WTC11 (cell line): ENCODE results near the gene LTB. TPM values are rescaled to one million over a fixed set of nuclear protein-coding genes. Genes with fewer than 3 reads are reported as not detected.

ENCODE experiments used
- ATAC-seq: fragments of 200-7000 bp; cut with Tn5 transposase; 2 replicates; pipeline ENCODE4 v1.10.0; 2021; ENCODE audit warnings: mild to moderate bottlenecking, moderate library complexity
- CTCF ChIA-PET: fragments of 300-600 bp; sonication (Branson Sonifier 250); formaldehyde crosslinking; loops from one replicate; lab custom pipeline; 2021; ENCODE audit warnings: antibody characterized with exemption; lab: Charles Lee
- POLR2A ChIA-PET: fragments of 350-600 bp; sonication (Branson Sonifier 250); formaldehyde crosslinking; loops from one replicate; lab custom pipeline; 2021; ENCODE audit warnings: antibody characterized with exemption; lab: Charles Lee
- DNase-seq: peaks from one replicate; pipeline ENCODE4 v3.0.0; 2021; ENCODE audit warnings: low spot score
- H3K27ac Mint-ChIP-seq: 2 replicates; pipeline ENCODE4 v1.8.0; 2021; ENCODE audit warnings: mixed read lengths
- H3K27me3 Mint-ChIP-seq: 2 replicates; pipeline ENCODE4 v1.8.0; 2021; ENCODE audit warnings: low read depth, mild to moderate bottlenecking, moderate library complexity, mixed read lengths
- H3K36me3 Mint-ChIP-seq: 2 replicates; pipeline ENCODE4 v1.8.0; 2021; ENCODE audit warnings: mixed read lengths
- H3K4me1 Mint-ChIP-seq: 2 replicates; pipeline ENCODE4 v1.8.0; 2022; ENCODE audit warnings: mixed read lengths
- H3K4me3 Mint-ChIP-seq: 2 replicates; pipeline ENCODE4 v1.8.0; 2021; ENCODE audit warnings: mild to moderate bottlenecking, moderate library complexity, mixed read lengths
- H3K9me3 Mint-ChIP-seq: 2 replicates; pipeline ENCODE4 v1.8.0; 2021; ENCODE audit warnings: mixed read lengths
- ARID4B ChIP-seq: sonication (generic); formaldehyde crosslinking; IDR thresholded peaks from 2 replicates; pipeline ENCODE4 v1.8.0; 2023; ENCODE audit warnings: missing genetic modification reagents, mild to moderate bottlenecking, borderline replicate concordance
- EMX1 ChIP-seq: fragments of 250-450 bp; sonication (Bioruptor Pico); IDR thresholded peaks from 2 replicates; pipeline ENCODE4 v1.8.0; 2021; ENCODE audit warnings: mild to moderate bottlenecking
- ETV6 ChIP-seq: sonication (generic); formaldehyde crosslinking; IDR thresholded peaks from 2 replicates; pipeline ENCODE4 v1.8.1; 2022; ENCODE audit warnings: mild to moderate bottlenecking, missing genetic modification reagents
- FOXP1 ChIP-seq: sonication (generic); formaldehyde crosslinking; IDR thresholded peaks from 2 replicates; pipeline ENCODE4 v1.8.0; 2022; ENCODE audit warnings: missing genetic modification reagents, mild to moderate bottlenecking, moderate library complexity, borderline replicate concordance
- FOXP4 ChIP-seq: sonication (generic); formaldehyde crosslinking; IDR thresholded peaks from 2 replicates; pipeline ENCODE4 v1.8.0; 2022; ENCODE audit warnings: mild to moderate bottlenecking, missing genetic modification reagents
- NR1H2 ChIP-seq: sonication (generic); formaldehyde crosslinking; IDR thresholded peaks from 2 replicates; pipeline ENCODE4 v1.9.0; 2021; ENCODE audit warnings: mild to moderate bottlenecking, moderate library complexity, missing genetic modification reagents
- PRDM15 ChIP-seq: sonication (generic); formaldehyde crosslinking; IDR thresholded peaks from 2 replicates; pipeline ENCODE4 v1.8.0; 2022; ENCODE audit warnings: missing genetic modification reagents
- PRRX2 ChIP-seq: fragments of 250-450 bp; sonication (Bioruptor Pico); IDR thresholded peaks from 2 replicates; pipeline ENCODE4 v1.8.0; 2021; ENCODE audit warnings: mild to moderate bottlenecking
- TP53 ChIP-seq: sonication (generic); formaldehyde crosslinking; IDR thresholded peaks from 2 replicates; pipeline ENCODE4 v1.8.1; 2023; ENCODE audit warnings: mild to moderate bottlenecking, missing genetic modification reagents
- ZBTB21 ChIP-seq: sonication (generic); formaldehyde crosslinking; IDR thresholded peaks from 2 replicates; pipeline ENCODE4 v1.8.1; 2023; ENCODE audit warnings: mild to moderate bottlenecking, missing genetic modification reagents, borderline replicate concordance
- ZBTB43 ChIP-seq: sonication (generic); formaldehyde crosslinking; IDR thresholded peaks from 2 replicates; pipeline ENCODE4 v1.8.1; 2023; ENCODE audit warnings: mild to moderate bottlenecking, missing genetic modification reagents
- total RNA-seq: library from RNA; stranded (reverse); gene quantifications from 3 replicates; pipeline ENCODE4 v1.2.3, GENCODE V29; 2021
- TF ChIP-seq, protein P1 (sequence below): sonication (generic); formaldehyde crosslinking; IDR thresholded peaks from 2 replicates; pipeline ENCODE4 v1.8.1; 2023; ENCODE audit warnings: mild to moderate bottlenecking, missing genetic modification reagents, moderate library complexity
- TF ChIP-seq, protein P2 (sequence below): sonication (generic); formaldehyde crosslinking; IDR thresholded peaks from 2 replicates; pipeline ENCODE4 v1.8.1; 2022; ENCODE audit warnings: missing genetic modification reagents, borderline replicate concordance
- TF ChIP-seq, protein P3 (sequence below): fragments of 250-450 bp; sonication (Bioruptor Pico); IDR thresholded peaks from 2 replicates; pipeline ENCODE4 v1.9.0; 2021; ENCODE audit warnings: mild to moderate bottlenecking, borderline replicate concordance

Gene LTB
- total RNA-seq, 1 experiment from 2014 or later = 1.3 TPM

- peaks cover 3% of the 10 kb centered on the region; the same call in 1 of the 2 replicates for H3K4me1 Mint-ChIP-seq
- no peak overlapping the region for H3K27ac Mint-ChIP-seq
- ChIA-PET POLR2A (interaction anchor here (0.5 kb wide), 1 partner anchor 41 kb away, joined by 5 read pairs; the partner anchor contains the start of gene NFKBIL1), CTCF (interaction anchor here (0.7 to 15.1 kb wide), 8 partner anchors 8 to 41 kb away, joined by 3 to 293 read pairs (median 8); partner anchors contain the start of genes NCR3 and NFKBIL1)
- H3K36me3 Mint-ChIP-seq = no peaks in the 10 kb centered on the region
- DNase-seq (no peak), ATAC-seq (no peak)
- H3K9me3 Mint-ChIP-seq = no peaks in the 10 kb centered on the region
- no peak overlapping the region for H3K4me3 Mint-ChIP-seq
- no peaks in the 10 kb centered on the region for H3K27me3 Mint-ChIP-seq
- TF ChIP-seq PRDM15 (CRISPR knock-in tag) = no peak
- TF ChIP-seq NR1H2 (CRISPR knock-in tag) = no peak
- no peak for TF ChIP-seq PRRX2 (CRISPR knock-in tag)
- TF ChIP-seq FOXP1 (CRISPR knock-in tag) = no peak
- TF ChIP-seq, protein P1, sequence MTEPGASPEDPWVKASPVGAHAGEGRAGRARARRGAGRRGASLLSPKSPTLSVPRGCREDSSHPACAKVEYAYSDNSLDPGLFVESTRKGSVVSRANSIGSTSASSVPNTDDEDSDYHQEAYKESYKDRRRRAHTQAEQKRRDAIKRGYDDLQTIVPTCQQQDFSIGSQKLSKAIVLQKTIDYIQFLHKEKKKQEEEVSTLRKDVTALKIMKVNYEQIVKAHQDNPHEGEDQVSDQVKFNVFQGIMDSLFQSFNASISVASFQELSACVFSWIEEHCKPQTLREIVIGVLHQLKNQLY = no peak
- no peak for TF ChIP-seq ZBTB43 (CRISPR knock-in tag)
- TF ChIP-seq, protein P2, sequence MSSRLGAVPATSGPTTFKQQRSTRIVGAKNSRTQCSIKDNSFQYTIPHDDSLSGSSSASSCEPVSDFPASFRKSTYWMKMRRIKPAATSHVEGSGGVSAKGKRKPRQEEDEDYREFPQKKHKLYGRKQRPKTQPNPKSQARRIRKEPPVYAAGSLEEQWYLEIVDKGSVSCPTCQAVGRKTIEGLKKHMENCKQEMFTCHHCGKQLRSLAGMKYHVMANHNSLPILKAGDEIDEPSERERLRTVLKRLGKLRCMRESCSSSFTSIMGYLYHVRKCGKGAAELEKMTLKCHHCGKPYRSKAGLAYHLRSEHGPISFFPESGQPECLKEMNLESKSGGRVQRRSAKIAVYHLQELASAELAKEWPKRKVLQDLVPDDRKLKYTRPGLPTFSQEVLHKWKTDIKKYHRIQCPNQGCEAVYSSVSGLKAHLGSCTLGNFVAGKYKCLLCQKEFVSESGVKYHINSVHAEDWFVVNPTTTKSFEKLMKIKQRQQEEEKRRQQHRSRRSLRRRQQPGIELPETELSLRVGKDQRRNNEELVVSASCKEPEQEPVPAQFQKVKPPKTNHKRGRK (CRISPR knock-in tag) = no peak
- TF ChIP-seq, protein P3, sequence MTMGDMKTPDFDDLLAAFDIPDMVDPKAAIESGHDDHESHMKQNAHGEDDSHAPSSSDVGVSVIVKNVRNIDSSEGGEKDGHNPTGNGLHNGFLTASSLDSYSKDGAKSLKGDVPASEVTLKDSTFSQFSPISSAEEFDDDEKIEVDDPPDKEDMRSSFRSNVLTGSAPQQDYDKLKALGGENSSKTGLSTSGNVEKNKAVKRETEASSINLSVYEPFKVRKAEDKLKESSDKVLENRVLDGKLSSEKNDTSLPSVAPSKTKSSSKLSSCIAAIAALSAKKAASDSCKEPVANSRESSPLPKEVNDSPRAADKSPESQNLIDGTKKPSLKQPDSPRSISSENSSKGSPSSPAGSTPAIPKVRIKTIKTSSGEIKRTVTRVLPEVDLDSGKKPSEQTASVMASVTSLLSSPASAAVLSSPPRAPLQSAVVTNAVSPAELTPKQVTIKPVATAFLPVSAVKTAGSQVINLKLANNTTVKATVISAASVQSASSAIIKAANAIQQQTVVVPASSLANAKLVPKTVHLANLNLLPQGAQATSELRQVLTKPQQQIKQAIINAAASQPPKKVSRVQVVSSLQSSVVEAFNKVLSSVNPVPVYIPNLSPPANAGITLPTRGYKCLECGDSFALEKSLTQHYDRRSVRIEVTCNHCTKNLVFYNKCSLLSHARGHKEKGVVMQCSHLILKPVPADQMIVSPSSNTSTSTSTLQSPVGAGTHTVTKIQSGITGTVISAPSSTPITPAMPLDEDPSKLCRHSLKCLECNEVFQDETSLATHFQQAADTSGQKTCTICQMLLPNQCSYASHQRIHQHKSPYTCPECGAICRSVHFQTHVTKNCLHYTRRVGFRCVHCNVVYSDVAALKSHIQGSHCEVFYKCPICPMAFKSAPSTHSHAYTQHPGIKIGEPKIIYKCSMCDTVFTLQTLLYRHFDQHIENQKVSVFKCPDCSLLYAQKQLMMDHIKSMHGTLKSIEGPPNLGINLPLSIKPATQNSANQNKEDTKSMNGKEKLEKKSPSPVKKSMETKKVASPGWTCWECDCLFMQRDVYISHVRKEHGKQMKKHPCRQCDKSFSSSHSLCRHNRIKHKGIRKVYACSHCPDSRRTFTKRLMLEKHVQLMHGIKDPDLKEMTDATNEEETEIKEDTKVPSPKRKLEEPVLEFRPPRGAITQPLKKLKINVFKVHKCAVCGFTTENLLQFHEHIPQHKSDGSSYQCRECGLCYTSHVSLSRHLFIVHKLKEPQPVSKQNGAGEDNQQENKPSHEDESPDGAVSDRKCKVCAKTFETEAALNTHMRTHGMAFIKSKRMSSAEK (CRISPR knock-in tag) = no peak
- no peak for TF ChIP-seq TP53 (CRISPR knock-in tag)
- TF ChIP-seq EMX1 = no peak
- TF ChIP-seq ARID4B = no peak
- no peak for TF ChIP-seq ZBTB21 (CRISPR knock-in tag)
- TF ChIP-seq FOXP4 (CRISPR knock-in tag) = no peak
- no peak for TF ChIP-seq ETV6 (CRISPR knock-in tag)
These were observed 5.9 kb upstream of the LTB start for GRCh38 chr6:31587791-31588777.
